HEK293 (cell line): ENCODE measurements around the gene SKOR2.
"Not testable (repeated sequence)": the region's sequence is repeated elsewhere in the genome, so short reads cannot be mapped to it uniquely, and the experiment has no call there.

Experiments used
- MEIS1 ChIP-seq: sonication (generic); formaldehyde crosslinking; IDR thresholded peaks from 2 replicates; pipeline ENCODE4 v1.8.1; 2022; ENCODE audit warnings: missing genetic modification reagents, mild to moderate bottlenecking, borderline replicate concordance
- WT1 ChIP-seq: fragments of 450-650 bp; formaldehyde crosslinking; IDR thresholded peaks from 2 replicates; pipeline ENCODE4 v1.5.1; 2016; ENCODE audit warnings: missing biosample characterization, missing genetic modification characterization
- ZNF114 ChIP-seq: fragments of 450-650 bp; formaldehyde crosslinking; IDR thresholded peaks from 2 replicates; pipeline ENCODE4 v1.5.0; 2017; ENCODE audit warnings: missing biosample characterization, missing genetic modification characterization
- ZNF26 ChIP-seq: fragments of 450-650 bp; formaldehyde crosslinking; IDR thresholded peaks from 2 replicates; pipeline ENCODE4 v1.5.1; 2016; ENCODE audit warnings: missing biosample characterization, missing genetic modification characterization
- TF ChIP-seq, protein P1 (sequence below): fragments of 450-650 bp; formaldehyde crosslinking; IDR thresholded peaks from 2 replicates; pipeline ENCODE4 v1.5.1; 2016; ENCODE audit warnings: missing biosample characterization, missing genetic modification characterization
- TF ChIP-seq, protein P2 (sequence below): fragments of 450-650 bp; formaldehyde crosslinking; IDR thresholded peaks from 2 replicates; pipeline ENCODE4 v1.5.1; 2016; ENCODE audit warnings: missing biosample characterization, missing genetic modification characterization
- TF ChIP-seq, protein P3 (sequence below): fragments of 450-650 bp; formaldehyde crosslinking; IDR thresholded peaks from 2 replicates; pipeline ENCODE4 v1.5.1; 2016; ENCODE audit warnings: missing biosample characterization, missing genetic modification characterization

DNA sequence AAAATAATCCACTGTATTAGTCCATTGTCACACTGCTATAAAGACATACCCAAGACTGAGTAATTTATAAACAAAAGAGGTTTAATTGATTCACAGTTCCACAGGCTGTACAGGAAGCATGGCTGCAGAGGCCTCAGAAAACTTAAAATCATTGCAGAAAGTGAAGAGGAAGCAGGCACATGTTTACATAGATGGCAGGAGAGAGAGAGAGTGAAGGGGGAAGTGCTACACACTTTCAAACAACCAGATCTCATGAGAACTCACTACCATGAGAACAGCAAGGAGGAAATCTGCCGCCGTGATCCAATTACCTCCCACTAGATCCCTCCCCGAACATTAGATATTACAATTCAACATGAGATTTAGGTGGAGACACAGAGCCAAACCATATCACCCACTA lies 55.5 kb downstream of the SKOR2 start:
- TF ChIP-seq, protein P1, sequence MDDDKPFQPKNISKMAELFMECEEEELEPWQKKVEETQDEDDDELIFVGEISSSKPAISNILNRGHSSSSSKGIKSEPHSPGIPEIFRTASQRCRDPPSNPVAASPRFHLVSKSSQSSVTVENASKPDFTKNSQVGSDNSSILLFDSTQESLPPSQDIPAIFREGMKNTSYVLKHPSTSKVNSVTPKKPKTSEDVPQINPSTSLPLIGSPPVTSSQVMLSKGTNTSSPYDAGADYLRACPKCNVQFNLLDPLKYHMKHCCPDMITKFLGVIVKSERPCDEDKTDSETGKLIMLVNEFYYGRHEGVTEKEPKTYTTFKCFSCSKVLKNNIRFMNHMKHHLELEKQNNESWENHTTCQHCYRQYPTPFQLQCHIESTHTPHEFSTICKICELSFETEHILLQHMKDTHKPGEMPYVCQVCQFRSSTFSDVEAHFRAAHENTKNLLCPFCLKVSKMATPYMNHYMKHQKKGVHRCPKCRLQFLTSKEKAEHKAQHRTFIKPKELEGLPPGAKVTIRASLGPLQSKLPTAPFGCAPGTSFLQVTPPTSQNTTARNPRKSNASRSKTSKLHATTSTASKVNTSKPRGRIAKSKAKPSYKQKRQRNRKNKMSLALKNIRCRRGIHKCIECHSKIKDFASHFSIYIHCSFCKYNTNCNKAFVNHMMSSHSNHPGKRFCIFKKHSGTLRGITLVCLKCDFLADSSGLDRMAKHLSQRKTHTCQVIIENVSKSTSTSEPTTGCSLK (tag by site-specific recombination) = not testable (repeated sequence)
- not testable (repeated sequence) for TF ChIP-seq MEIS1 (CRISPR knock-in tag); WT1; ZNF114; ZNF26 (tag by site-specific recombination)
- TF ChIP-seq, protein P2, sequence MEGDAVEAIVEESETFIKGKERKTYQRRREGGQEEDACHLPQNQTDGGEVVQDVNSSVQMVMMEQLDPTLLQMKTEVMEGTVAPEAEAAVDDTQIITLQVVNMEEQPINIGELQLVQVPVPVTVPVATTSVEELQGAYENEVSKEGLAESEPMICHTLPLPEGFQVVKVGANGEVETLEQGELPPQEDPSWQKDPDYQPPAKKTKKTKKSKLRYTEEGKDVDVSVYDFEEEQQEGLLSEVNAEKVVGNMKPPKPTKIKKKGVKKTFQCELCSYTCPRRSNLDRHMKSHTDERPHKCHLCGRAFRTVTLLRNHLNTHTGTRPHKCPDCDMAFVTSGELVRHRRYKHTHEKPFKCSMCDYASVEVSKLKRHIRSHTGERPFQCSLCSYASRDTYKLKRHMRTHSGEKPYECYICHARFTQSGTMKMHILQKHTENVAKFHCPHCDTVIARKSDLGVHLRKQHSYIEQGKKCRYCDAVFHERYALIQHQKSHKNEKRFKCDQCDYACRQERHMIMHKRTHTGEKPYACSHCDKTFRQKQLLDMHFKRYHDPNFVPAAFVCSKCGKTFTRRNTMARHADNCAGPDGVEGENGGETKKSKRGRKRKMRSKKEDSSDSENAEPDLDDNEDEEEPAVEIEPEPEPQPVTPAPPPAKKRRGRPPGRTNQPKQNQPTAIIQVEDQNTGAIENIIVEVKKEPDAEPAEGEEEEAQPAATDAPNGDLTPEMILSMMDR (tag by site-specific recombination) = not testable (repeated sequence)
- TF ChIP-seq, protein P3, sequence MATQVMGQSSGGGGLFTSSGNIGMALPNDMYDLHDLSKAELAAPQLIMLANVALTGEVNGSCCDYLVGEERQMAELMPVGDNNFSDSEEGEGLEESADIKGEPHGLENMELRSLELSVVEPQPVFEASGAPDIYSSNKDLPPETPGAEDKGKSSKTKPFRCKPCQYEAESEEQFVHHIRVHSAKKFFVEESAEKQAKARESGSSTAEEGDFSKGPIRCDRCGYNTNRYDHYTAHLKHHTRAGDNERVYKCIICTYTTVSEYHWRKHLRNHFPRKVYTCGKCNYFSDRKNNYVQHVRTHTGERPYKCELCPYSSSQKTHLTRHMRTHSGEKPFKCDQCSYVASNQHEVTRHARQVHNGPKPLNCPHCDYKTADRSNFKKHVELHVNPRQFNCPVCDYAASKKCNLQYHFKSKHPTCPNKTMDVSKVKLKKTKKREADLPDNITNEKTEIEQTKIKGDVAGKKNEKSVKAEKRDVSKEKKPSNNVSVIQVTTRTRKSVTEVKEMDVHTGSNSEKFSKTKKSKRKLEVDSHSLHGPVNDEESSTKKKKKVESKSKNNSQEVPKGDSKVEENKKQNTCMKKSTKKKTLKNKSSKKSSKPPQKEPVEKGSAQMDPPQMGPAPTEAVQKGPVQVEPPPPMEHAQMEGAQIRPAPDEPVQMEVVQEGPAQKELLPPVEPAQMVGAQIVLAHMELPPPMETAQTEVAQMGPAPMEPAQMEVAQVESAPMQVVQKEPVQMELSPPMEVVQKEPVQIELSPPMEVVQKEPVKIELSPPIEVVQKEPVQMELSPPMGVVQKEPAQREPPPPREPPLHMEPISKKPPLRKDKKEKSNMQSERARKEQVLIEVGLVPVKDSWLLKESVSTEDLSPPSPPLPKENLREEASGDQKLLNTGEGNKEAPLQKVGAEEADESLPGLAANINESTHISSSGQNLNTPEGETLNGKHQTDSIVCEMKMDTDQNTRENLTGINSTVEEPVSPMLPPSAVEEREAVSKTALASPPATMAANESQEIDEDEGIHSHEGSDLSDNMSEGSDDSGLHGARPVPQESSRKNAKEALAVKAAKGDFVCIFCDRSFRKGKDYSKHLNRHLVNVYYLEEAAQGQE (tag by site-specific recombination) = not testable (repeated sequence)
